Panc1 (cell line): ENCODE results near the gene RPL3. TPM values are rescaled to one million over a fixed set of nuclear protein-coding genes. Genes with fewer than 3 reads are reported as not detected.

Source experiments
- ATAC-seq: fragments of 200-7000 bp; cut with Tn5 transposase; 2 replicates; pipeline ENCODE4 v1.9.1; 2020; ENCODE audit warnings: mild to moderate bottlenecking, moderate library complexity
- BruUV-seq: library from RNA; stranded (reverse); fragments of 400-500 nt; replicated peaks from 2 replicates; lab custom pipeline; 2021; lab: Mats Ljungman, UMichigan
- CTCF ChIA-PET: fragments of 300-600 bp; sonication (Branson Sonifier 250); formaldehyde crosslinking; loops from one replicate; lab custom pipeline; 2022; ENCODE audit warnings: antibody characterized with exemption; lab: Charles Lee
- POLR2A ChIA-PET: fragments of 300-600 bp; sonication (Branson Sonifier 250); formaldehyde crosslinking; loops from one replicate; lab custom pipeline; 2022; ENCODE audit warnings: antibody characterized with exemption; lab: Charles Lee
- DNase-seq: peaks from one replicate; pipeline ENCODE4 v3.0.0-alpha.2; 2010; ENCODE audit warnings: low read depth, low spot score
- H3K27ac ChIP-seq: 2 replicates; pipeline ENCODE4 v1.5.1; 2011; ENCODE audit warnings: mild to moderate bottlenecking, low read length, inconsistent platforms
- H3K27me3 ChIP-seq: fragments of 200-500 bp; sonication (Bioruptor generic); 2 replicates; pipeline ENCODE4 v1.6.0; 2014; ENCODE audit warnings: low read length, inconsistent platforms; ENCODE audit not compliant: control insufficient read depth, insufficient read depth
- H3K36me3 ChIP-seq: fragments of 200-500 bp; sonication (Bioruptor generic); 2 replicates; pipeline ENCODE4 v1.5.1; 2014; ENCODE audit warnings: inconsistent platforms, mild to moderate bottlenecking, low read length, moderate library complexity; ENCODE audit not compliant: control insufficient read depth, insufficient read depth
- H3K4me1 ChIP-seq: 2 replicates; pipeline ENCODE4 v1.5.1; 2011; ENCODE audit warnings: inconsistent platforms, mild to moderate bottlenecking, low read length, moderate library complexity; ENCODE audit not compliant: control insufficient read depth, insufficient read depth
- H3K4me3 ChIP-seq, 2 experiments: 2 replicates each; pipeline ENCODE4 v1.5.1; 2011 to 2012; ENCODE audit warnings: low read depth in 2 of 2, low read length in 2 of 2, mild to moderate bottlenecking in 2 of 2, inconsistent platforms in 1 of 2, moderate library complexity in 1 of 2
- H3K9me3 ChIP-seq: fragments of 200-500 bp; sonication (Bioruptor generic); 2 replicates; pipeline ENCODE4 v1.5.1; 2014; ENCODE audit warnings: low read depth, mild to moderate bottlenecking, inconsistent platforms, low read length, moderate library complexity; ENCODE audit not compliant: control insufficient read depth, insufficient read depth
- POLR2AphosphoS5 ChIP-seq: IDR thresholded peaks from 2 replicates; pipeline ENCODE4 v1.6.1; 2012; ENCODE audit warnings: mild to moderate bottlenecking, low read depth, low read length, moderate library complexity
- SIN3A ChIP-seq: IDR thresholded peaks from 2 replicates; pipeline ENCODE4 v1.6.1; 2012; ENCODE audit warnings: low read depth, mild to moderate bottlenecking, low read length, moderate library complexity, borderline replicate concordance; ENCODE audit not compliant: insufficient read depth
- TCF7L2 ChIP-seq: IDR thresholded peaks from 2 replicates; pipeline ENCODE4 v1.6.1; 2011; ENCODE audit warnings: mild to moderate bottlenecking, low read depth, low read length, inconsistent platforms
- in situ Hi-C: cut with HindIII; loops from 2 replicates; pipeline ENCODE4 v1.10.0; 2016; ENCODE audit warnings: low sequenced_read_pairs, low pct_unique_long_range_greater_than_20kb
- intact Hi-C: fragments of 100-400 bp; cut with micrococcal nuclease; formaldehyde crosslinking; loops from one replicate; pipeline ENCODE4 v1.10.0; 2022; ENCODE audit not compliant: unreplicated experiment
- total RNA-seq: library from RNA; stranded (reverse); gene quantifications from one replicate; pipeline ENCODE4 v1.2.1, GENCODE V29; 2021; ENCODE audit not compliant: unreplicated experiment
- TF ChIP-seq, protein P1 (sequence below), 2 experiments: IDR thresholded peaks; 2 replicates each; pipeline ENCODE4 v1.6.1; 2011 to 2012; ENCODE audit warnings: low read depth in 2 of 2, control low read depth in 1 of 2, low read length in 1 of 2, mild to moderate bottlenecking in 1 of 2, moderate library complexity in 1 of 2; ENCODE audit not compliant: insufficient read depth in 1 of 2
- TF ChIP-seq, protein P2 (sequence below): fragments of 450-650 bp; IDR thresholded peaks from 2 replicates; pipeline ENCODE4 v1.5.1; 2017; ENCODE audit warnings: mild to moderate bottlenecking

Gene RPL3
- total RNA-seq, 1 experiment from 2014 or later: 885 TPM

DNA sequence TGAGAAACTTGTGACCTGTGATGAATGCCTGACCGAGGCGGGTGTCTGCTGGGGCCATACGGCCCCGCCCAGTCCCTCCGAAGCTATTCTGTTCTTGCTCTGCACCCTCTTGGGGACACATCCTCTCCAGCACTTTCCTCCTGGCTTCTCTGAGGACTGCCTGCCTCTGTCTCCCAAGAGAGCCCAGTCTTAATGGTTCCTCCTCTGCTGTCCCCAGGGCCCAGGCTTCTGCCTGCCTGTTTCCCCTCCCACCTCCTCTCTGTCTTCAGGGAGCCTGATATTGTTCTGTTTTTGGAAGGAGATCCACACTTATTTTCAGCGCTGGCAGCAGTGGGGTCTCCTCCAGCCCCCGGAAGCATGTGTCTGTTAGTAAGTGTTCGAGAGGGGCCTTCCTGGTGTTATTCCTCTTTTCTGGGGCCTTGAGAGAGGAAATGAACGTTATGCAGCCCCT, 49.1 kb upstream of the RPL3 start:
- ChIA-PET POLR2A (no interaction called here), CTCF (no interaction called here)
- no TSS peak for BruUV-seq
- DNase-seq (no peak), ATAC-seq (no peak)
- in situ Hi-C loops (no loop called here), intact Hi-C loops (no loop called here)
- H3K4me3 ChIP-seq: no peak overlapping the region
- peaks cover 4% of the 10 kb centered on the region; the same call in 1 of the 2 replicates for H3K9me3 ChIP-seq
- no peak overlapping the region for H3K27ac ChIP-seq
- H3K27me3 ChIP-seq: no peaks in the 10 kb centered on the region
- TF ChIP-seq SIN3A: no peak
- peaks cover 16% of the 10 kb centered on the region for H3K4me1 ChIP-seq
- no peaks in the 10 kb centered on the region for H3K36me3 ChIP-seq

DNA sequence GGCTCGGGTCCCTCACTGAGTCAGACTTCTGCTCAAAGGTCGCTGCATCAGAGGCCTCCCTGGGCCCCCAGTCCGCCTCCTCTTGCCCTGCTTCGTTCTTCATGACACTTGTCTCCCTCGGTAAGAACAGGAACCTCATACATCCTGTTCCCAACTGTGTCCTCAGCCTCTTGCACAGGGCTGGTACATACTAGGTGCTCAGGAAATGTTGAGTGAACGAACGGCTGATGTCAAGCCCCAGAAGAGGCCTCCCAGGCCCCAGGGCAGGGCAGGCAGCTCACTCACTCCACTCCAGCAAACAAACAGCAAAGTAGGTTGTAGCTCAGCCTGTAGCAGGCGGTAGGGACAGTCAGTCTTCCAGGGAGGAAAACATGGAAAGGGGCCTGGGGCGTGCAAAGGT, 47.6 kb upstream of the RPL3 start:
- BruUV-seq: no TSS peak
- in situ Hi-C loops: no loop called here

DNA sequence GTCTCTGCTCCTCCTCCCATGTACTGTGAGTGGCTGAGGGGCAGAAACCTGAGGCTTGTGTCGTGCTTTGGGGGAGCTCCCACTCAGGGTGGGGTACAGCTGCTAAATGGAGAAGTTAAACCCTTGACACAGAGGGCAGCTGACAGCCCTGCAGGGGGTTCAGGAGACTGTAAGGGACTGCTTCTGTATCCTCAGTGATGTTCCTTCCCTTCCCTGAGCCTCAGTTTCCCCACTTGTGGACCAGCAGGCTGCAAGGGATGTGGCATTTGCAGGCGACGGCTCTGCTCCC, 46.0 kb upstream of the RPL3 start:
- ATAC-seq (no peak), DNase-seq (no peak)
- Histone ChIP-seq H3K27me3 (no peaks in the 10 kb centered on the region), H3K4me1 (peaks cover 21% of the 10 kb centered on the region), H3K4me3 (no peak overlapping the region), H3K9me3 (no peaks in the 10 kb centered on the region), H3K27ac (no peak overlapping the region; the same call in 1 of the 2 replicates), H3K36me3 (no peaks in the 10 kb centered on the region)
- intact Hi-C loops (no loop called here), in situ Hi-C loops (no loop called here)
- no peak for TF ChIP-seq TCF7L2
- TF ChIP-seq SIN3A: no peak
- TF ChIP-seq, protein P1, sequence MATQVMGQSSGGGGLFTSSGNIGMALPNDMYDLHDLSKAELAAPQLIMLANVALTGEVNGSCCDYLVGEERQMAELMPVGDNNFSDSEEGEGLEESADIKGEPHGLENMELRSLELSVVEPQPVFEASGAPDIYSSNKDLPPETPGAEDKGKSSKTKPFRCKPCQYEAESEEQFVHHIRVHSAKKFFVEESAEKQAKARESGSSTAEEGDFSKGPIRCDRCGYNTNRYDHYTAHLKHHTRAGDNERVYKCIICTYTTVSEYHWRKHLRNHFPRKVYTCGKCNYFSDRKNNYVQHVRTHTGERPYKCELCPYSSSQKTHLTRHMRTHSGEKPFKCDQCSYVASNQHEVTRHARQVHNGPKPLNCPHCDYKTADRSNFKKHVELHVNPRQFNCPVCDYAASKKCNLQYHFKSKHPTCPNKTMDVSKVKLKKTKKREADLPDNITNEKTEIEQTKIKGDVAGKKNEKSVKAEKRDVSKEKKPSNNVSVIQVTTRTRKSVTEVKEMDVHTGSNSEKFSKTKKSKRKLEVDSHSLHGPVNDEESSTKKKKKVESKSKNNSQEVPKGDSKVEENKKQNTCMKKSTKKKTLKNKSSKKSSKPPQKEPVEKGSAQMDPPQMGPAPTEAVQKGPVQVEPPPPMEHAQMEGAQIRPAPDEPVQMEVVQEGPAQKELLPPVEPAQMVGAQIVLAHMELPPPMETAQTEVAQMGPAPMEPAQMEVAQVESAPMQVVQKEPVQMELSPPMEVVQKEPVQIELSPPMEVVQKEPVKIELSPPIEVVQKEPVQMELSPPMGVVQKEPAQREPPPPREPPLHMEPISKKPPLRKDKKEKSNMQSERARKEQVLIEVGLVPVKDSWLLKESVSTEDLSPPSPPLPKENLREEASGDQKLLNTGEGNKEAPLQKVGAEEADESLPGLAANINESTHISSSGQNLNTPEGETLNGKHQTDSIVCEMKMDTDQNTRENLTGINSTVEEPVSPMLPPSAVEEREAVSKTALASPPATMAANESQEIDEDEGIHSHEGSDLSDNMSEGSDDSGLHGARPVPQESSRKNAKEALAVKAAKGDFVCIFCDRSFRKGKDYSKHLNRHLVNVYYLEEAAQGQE (IDR thresholded peaks at IDR 0.05; ENCODE audit: insufficient read depth in 1 of 2, low read depth in 2 of 2, low read length in 1 of 2): no peak
- no peak for TF ChIP-seq POLR2AphosphoS5
- TF ChIP-seq, protein P2, sequence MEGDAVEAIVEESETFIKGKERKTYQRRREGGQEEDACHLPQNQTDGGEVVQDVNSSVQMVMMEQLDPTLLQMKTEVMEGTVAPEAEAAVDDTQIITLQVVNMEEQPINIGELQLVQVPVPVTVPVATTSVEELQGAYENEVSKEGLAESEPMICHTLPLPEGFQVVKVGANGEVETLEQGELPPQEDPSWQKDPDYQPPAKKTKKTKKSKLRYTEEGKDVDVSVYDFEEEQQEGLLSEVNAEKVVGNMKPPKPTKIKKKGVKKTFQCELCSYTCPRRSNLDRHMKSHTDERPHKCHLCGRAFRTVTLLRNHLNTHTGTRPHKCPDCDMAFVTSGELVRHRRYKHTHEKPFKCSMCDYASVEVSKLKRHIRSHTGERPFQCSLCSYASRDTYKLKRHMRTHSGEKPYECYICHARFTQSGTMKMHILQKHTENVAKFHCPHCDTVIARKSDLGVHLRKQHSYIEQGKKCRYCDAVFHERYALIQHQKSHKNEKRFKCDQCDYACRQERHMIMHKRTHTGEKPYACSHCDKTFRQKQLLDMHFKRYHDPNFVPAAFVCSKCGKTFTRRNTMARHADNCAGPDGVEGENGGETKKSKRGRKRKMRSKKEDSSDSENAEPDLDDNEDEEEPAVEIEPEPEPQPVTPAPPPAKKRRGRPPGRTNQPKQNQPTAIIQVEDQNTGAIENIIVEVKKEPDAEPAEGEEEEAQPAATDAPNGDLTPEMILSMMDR: no peak
- ChIA-PET CTCF (interaction anchor here (0.6 kb wide), 1 partner anchor 335 kb away, joined by 3 read pairs; no protein-coding TSS in a partner anchor), POLR2A (no interaction called here)
- BruUV-seq: no TSS peak

More for the DNA sequence above, 47.6 kb upstream of the RPL3 start:
- Histone ChIP-seq H3K27ac (no peak overlapping the region), H3K36me3 (no peaks in the 10 kb centered on the region), H3K4me3 (no peak overlapping the region), H3K4me1 (peaks cover 21% of the 10 kb centered on the region), H3K27me3 (no peaks in the 10 kb centered on the region), H3K9me3 (peaks cover 4% of the 10 kb centered on the region; the same call in 1 of the 2 replicates)
- ChIA-PET CTCF (interaction anchor here (1.4 kb wide), 1 partner anchor 23 kb away, joined by 3 read pairs; no protein-coding TSS in a partner anchor), POLR2A (interaction anchor here (0.9 kb wide), 1 partner anchor 740 kb away, joined by 3 read pairs; no protein-coding TSS in a partner anchor)
- intact Hi-C loops: no loop called here
- no peak for DNase-seq
- no peak for ATAC-seq
- TF ChIP-seq, protein P2: no peak
- TF ChIP-seq POLR2AphosphoS5 (no peak), SIN3A (no peak), TCF7L2 (no peak)
- TF ChIP-seq, protein P1 (IDR thresholded peaks at IDR 0.05; ENCODE audit: insufficient read depth in 1 of 2, low read depth in 2 of 2, low read length in 1 of 2): no peak
